HG03439 (cell line): ENCODE results near the gene CEACAM7.

ENCODE experiments used
- ATAC-seq: cut with Tn5 transposase; IDR thresholded peaks from one replicate; pipeline ENCODE4 v1.9.1; 2021; ENCODE audit warnings: mild to moderate bottlenecking, moderate library complexity; ENCODE audit not compliant: unreplicated experiment

The CEACAM7 gene

DNA sequence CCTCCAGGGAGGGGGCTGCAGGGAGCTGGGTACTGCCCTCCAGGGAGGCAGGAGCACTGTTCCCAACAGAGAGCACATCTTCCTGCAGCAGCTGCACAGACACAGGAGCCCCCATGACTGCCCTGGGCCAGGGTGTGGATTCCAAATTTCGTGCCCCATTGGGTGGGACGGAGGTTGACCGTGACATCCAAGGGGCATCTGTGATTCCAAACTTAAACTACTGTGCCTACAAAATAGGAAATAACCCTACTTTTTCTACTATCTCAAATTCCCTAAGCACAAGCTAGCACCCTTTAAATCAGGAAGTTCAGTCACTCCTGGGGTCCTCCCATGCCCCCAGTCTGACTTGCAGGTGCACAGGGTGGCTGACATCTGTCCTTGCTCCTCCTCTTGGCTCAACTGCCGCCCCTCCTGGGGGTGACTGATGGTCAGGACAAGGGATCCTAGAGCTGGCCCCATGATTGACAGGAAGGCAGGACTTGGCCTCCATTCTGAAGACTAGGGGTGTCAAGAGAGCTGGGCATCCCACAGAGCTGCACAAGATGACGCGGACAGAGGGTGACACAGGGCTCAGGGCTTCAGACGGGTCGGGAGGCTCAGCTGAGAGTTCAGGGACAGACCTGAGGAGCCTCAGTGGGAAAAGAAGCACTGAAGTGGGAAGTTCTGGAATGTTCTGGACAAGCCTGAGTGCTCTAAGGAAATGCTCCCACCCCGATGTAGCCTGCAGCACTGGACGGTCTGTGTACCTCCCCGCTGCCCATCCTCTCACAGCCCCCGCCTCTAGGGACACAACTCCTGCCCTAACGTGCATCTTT, 12.5 kb upstream of the CEACAM7 start:
- no peak for ATAC-seq

DNA sequence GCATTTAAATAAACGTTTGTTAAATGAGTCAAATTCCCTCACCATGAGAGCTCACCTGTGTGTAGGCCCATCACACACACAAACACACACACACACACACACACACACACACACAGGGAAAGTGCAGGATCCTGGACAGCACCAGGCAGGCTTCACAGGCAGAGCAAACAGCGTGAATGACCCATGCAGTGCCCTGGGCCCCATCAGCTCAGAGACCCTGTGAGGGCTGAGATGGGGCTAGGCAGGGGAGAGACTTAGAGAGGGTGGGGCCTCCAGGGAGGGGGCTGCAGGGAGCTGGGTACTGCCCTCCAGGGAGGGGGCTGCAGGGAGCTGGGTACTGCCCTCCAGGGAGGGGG, 11.9 kb upstream of the CEACAM7 start:
- ATAC-seq = no peak

DNA sequence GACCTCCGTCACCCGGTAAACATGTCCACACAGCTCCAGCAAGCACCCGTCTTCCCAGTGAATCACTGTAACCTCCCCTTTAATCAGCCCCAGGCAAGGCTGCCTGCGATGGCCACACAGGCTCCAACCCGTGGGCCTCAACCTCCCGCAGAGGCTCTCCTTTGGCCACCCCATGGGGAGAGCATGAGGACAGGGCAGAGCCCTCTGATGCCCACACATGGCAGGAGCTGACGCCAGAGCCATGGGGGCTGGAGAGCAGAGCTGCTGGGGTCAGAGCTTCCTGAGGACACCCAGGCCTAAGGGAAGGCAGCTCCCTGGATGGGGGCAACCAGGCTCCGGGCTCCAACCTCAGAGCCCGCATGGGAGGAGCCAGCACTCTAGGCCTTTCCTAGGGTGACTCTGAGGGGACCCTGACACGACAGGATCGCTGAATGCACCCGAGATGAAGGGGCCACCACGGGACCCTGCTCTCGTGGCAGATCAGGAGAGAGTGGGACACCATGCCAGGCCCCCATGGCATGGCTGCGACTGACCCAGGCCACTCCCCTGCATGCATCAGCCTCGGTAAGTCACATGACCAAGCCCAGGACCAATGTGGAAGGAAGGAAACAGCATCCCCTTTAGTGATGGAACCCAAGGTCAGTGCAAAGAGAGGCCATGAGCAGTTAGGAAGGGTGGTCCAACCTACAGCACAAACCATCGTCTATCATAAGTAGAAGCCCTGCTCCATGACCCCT, 11.3 kb upstream of the CEACAM7 start:
- no peak for ATAC-seq

DNA sequence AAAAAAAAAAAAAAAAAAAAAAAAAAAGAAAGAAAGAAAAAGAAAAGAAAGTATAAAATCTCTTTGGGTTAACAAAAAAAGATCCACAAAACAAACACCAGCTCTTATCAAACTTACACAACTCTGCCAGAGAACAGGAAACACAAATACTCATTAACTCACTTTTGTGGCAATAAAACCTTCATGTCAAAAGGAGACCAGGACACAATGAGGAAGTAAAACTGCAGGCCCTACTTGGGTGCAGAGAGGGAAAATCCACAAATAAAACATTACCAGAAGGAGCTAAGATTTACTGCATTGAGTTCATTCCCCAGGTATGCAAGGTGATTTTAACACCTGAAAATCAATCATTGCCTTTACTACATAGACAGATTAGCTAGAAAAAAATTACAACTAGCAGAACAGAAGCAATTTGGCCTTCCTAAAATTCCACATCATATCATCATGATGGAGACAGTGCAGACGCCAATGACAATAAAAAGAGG, 10.7 kb upstream of the CEACAM7 start:
- ATAC-seq = no peak

DNA sequence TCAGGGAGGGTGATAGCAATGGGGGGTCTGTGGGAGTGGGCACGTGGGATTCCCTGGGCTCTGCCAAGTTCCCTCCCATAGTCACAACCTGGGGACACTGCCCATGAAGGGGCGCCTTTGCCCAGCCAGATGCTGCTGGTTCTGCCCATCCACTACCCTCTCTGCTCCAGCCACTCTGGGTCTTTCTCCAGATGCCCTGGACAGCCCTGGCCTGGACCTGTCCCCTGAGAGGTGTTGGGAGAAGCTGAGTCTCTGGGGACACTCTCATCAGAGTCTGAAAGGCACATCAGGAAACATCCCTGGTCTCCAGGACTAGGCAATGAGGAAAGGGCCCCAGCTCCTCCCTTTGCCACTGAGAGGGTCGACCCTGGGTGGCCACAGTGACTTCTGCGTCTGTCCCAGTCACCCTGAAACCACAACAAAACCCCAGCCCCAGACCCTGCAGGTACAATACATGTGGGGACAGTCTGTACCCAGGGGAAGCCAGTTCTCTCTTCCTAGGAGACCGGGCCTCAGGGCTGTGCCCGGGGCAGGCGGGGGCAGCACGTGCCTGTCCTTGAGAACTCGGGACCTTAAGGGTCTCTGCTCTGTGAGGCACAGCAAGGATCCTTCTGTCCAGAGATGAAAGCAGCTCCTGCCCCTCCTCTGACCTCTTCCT, 9.3 kb upstream of the CEACAM7 start:
- no peak for ATAC-seq

DNA sequence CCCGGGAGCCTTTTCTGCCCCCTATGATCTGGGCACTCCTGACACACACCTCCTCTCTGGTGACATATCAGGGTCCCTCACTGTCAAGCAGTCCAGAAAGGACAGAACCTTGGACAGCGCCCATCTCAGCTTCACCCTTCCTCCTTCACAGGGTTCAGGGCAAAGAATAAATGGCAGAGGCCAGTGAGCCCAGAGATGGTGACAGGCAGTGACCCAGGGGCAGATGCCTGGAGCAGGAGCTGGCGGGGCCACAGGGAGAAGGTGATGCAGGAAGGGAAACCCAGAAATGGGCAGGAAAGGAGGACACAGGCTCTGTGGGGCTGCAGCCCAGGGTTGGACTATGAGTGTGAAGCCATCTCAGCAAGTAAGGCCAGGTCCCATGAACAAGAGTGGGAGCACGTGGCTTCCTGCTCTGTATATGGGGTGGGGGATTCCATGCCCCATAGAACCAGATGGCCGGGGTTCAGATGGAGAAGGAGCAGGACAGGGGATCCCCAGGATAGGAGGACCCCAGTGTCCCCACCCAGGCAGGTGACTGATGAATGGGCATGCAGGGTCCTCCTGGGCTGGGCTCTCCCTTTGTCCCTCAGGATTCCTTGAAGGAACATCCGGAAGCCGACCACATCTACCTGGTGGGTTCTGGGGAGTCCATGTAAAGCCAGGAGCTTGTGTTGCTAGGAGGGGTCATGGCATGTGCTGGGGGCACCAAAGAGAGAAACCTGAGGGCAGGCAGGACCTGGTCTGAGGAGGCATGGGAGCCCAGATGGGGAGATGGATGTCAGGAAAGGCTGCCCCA, 8.5 kb upstream of the CEACAM7 start:
- no peak for ATAC-seq

DNA sequence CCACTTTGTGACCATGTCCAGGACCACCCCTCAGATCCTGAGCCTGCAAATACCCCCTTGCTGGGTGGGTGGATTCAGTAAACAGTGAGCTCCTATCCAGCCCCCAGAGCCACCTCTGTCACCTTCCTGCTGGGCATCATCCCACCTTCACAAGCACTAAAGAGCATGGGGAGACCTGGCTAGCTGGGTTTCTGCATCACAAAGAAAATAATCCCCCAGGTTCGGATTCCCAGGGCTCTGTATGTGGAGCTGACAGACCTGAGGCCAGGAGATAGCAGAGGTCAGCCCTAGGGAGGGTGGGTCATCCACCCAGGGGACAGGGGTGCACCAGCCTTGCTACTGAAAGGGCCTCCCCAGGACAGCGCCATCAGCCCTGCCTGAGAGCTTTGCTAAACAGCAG, 7.7 kb upstream of the CEACAM7 start:
- no peak for ATAC-seq

DNA sequence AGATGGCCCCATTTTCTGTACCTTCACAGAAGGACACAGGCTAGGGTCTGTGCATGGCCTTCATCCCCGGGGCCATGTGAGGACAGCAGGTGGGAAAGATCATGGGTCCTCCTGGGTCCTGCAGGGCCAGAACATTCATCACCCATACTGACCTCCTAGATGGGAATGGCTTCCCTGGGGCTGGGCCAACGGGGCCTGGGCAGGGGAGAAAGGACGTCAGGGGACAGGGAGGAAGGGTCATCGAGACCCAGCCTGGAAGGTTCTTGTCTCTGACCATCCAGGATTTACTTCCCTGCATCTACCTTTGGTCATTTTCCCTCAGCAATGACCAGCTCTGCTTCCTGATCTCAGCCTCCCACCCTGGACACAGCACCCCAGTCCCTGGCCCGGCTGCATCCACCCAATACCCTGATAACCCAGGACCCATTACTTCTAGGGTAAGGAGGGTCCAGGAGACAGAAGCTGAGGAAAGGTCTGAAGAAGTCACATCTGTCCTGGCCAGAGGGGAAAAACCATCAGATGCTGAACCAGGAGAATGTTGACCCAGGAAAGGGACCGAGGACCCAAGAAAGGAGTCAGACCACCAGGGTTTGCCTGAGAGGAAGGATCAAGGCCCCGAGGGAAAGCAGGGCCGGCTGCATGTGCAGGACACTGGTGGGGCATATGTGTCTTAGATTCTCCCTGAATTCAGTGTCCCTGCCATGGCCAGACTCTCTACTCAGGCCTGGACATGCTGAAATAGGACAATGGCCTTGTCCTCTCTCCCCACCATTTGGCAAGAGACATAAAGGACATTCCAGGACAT, 7.0 kb upstream of the CEACAM7 start:
- no peak for ATAC-seq

DNA sequence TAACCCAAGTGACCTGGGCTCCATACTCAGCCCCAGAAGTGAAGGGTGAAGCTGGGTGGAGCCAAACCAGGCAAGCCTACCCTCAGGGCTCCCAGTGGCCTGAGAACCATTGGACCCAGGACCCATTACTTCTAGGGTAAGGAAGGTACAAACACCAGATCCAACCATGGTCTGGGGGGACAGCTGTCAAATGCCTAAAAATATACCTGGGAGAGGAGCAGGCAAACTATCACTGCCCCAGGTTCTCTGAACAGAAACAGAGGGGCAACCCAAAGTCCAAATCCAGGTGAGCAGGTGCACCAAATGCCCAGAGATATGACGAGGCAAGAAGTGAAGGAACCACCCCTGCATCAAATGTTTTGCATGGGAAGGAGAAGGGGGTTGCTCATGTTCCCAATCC, 6.1 kb upstream of the CEACAM7 start:
- ATAC-seq = no peak

DNA sequence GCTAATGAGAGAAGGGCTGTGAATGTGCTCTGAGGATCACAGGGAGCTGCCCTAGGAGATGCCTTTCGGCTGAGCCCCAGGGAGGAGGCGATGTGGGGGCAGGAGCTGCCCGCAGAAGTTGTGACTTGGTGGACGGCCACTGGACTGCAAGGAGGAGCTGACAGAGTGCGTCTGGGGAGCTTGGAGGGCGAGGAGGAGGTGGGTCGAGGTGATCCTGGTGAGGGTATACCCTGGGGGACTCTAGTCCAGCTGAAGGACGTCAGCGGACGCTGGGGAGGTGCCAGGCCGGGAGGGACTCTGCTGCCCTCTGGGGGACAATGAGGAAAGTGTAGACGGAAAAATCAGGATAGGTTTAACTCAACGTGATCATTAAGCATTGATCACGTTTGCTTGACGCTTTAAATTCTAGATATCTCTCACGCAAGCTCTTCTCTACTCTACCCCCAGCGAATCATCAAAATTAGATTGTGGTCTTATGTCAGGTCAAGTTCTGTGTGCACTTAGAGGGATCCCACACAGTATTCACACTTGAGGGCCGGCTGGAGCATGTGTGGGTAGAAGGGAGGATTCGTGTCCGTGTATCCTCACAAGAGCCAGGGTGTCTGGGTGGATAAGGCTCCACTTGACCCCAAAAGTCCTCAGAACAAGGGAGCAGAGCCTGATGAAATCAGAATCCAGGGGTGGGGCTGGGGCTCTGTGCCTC, 3.3 kb upstream of the CEACAM7 start:
- no peak for ATAC-seq

DNA sequence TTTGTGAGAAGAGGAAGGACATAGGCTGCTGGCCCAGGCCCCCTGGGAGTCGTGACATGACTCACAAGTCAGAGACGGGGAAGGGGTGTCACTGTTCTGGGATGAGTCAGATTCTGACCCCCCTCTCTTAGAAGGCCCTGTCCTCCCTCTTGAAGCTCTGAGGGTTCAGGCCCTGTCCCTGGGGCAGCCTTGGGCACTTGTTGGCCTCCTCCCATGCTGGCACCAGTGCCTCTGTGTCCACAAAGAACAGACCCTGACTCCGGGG, 2.7 kb upstream of the CEACAM7 start:
- no peak for ATAC-seq

DNA sequence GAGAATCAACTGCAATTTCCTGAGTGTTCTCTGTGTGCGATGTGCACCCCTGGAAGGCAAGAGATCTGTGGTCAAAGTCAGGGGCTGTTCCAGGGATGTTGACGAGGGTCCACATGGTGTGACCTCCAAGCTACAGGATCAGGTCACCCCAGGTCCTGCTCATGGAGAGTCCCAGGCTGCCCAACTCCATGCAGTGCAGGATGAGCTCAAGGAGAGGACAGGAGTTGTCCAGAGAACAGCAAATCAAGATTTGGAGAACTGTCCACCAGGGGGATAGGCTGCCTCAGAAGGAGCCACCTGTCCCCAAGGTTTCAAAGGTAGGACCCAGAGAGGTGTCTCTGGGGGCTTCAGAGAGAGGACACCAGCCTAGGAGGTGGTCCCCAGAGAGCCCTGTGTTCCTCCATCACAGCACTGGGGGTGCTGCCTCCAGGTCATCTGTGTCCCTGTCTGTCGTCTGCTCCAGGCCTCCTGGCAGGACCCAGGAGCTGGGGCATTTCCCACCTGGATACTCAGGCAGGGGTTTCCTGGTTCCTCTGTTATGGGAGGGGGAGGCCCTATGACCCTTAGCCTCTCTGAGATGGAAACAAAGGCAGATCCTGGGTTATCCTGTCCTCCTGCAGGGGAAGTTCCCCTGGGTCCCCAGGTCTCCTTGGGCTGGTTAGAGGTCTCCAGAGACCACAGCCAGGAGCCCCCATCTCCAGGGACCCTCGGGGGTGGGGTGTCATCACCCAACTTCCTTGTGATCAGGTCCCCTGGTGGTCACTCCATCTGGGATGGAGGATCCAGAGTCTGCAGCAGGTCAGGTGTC, 2.1 kb upstream of the CEACAM7 start:
- no peak for ATAC-seq

DNA sequence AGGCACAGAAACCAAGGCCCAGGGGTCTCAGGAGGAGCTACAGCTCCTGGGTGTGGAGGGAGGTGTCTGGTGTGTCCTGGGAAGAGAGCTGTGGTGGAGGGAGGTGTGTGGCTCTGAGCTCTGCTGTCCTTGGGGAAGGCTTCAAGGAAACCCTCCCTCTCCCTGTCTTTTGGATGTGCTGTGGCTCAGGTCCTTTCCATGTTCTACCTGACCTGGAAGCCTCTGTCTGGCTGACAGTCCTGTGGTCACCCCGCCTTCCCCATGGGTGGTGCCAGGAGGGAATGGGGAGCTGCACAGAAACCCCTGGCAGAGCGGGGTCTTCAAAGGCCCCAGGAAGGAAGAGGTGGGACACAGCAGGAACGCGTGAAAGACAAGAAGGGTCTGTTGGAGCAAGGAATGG, 617 bp upstream of the CEACAM7 start:
- ATAC-seq = no peak

DNA sequence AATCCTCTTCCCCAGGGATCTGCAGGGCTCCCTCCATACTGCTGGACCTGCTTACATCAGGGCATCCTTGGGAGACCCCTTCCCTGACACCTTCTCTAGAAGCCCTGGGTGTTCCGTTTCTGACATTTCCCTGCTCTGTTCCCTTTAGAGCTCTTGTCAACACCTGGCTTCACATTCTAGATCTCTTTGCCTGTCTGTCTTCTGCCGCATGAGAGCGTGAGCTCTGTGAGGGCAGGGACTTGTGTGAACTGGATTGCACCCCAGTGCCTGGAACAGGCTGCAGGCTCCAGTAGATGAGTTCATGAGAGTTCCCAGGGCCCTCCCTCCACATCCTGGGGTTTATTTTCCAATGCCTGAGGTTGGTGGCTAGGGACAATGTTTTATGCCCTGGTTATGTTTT, 651 bp downstream of the CEACAM7 start:
- no peak for ATAC-seq

DNA sequence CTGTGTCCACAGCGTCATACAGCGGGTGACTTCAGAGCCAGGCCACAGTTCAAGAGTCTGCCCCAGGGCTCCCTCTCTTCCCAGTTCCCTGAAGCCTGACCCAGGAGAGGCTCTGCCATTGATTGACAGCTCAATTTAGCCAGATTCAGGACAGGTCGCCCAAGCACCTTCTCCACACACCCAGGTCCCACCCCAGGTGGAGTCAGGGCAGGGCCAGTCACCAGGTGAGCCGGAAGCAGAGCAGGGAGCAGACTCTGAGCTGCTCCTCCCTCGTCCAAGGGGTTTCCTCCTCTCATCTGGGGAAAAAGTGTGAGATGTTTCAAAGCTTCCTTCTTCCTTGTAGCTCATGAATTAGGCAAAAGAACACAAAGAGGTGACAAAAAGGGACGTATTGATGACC, 5.6 kb downstream of the CEACAM7 start:
- no peak for ATAC-seq

DNA sequence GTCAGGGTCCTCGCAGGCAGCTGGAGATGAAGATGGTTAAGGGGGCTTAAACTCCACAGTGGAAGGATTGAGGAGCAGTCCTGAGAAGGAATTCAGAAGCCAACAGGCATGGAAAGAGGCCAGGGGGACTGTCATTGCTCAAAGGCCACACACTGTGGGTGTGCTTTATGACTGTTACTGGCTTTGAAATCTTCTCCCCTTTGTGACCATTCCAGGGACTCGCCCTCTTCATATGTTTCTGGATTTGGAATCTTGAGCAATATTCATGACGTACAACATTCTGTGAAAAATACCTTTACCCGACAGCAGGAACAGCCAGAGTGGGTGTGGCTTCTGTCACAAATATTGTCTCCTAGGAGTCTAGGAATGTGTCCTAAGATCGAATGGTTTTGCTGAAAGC, 16.6 kb downstream of the CEACAM7 start:
- no peak for ATAC-seq

DNA sequence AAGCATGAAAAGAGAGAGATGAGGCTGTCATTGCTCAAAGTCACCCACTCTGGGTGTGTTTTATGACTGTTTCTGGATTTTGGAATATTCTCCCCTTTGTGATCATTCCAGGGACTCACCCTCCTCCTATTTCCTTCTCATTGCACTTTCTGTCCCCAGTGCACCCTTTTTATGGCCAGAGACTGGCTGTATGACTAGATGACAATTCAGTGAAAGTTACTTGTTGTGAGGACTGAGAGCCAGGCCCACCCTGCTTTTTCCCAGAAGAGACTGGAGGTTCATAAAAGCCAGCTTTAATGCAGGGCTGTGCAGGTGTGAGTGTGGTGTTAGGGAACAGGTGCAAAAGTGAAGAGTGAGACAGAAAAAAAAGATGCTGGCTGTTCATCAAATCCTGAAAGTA, 17.3 kb downstream of the CEACAM7 start:
- ATAC-seq = no peak

DNA sequence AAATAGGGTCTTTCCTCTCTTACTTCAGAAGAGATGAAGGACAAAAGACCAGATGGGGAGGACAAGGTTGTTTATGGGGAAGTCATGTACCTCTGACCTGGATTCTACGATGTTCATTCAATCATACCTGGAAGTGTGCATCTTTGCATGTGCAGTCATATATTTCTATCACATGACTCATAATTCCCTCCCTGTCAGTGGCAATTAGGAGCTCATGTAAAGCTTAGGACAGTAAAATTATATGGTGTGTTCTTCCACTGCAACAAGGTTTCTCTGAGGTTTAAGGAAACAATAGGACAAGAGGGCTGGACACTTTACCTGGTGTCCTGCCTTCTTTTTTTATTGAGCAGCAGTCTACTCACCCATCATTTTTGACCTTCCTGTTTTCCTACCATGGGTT, 19.8 kb downstream of the CEACAM7 start:
- no peak for ATAC-seq

DNA sequence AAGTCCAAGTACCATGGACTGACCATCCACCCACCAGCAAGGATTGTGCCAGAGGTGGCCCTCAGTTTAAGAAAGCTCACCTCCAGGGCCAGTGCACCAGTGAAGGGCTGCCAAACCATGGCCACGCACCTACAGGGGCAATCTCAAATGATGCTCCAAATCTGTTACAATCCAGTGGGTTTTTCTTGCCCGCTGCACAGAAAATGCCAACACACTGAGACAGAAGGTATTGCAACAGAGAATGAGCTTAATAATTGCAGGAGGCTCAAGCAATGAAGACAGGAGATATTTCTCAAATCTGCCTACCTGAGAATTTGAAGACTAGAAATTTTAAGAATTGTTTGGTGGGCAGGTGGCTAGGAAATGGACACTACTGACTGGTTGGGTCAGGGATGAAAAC, 22.0 kb downstream of the CEACAM7 start:
- ATAC-seq = no peak
